GM21528 (cell line): ENCODE data around the gene EYA2.
"Not testable (repeated sequence)": the region's sequence is repeated elsewhere in the genome, so short reads cannot be mapped to it uniquely, and the experiment has no call there.

Source experiments
- ATAC-seq: cut with Tn5 transposase; IDR thresholded peaks from one replicate; pipeline ENCODE4 v1.9.1; 2021; ENCODE audit warnings: mild to moderate bottlenecking, moderate library complexity; ENCODE audit not compliant: unreplicated experiment, low FRiP score

Gene EYA2

GRCh38 chr20:47159166-47159565 is 264.5 kb downstream of the EYA2 start:
- ATAC-seq = no peak

- ATAC-seq = no peak
These were observed 265.6 kb downstream of the EYA2 start for GRCh38 chr20:47160240-47160639.

DNA sequence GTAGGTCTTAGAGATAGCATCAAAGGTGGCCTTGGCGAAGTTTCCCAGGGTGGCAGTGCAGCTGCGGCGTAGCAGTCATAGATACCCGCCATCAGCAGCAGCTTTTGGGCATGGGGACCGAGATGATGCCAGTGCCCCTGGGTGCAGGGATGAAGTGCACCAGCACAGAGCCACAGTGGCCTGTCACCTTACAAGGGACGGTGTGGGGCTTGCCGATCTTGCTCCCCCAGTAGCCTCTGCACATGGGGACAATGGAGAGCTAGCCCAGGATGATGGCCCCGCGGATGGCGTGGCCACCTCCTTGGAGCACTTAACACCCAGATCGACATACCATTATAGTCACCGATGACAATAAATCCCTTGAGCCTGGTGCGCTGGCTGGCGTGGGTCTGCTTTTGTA is 266.3 kb downstream of the EYA2 start:
- no peak for ATAC-seq

DNA sequence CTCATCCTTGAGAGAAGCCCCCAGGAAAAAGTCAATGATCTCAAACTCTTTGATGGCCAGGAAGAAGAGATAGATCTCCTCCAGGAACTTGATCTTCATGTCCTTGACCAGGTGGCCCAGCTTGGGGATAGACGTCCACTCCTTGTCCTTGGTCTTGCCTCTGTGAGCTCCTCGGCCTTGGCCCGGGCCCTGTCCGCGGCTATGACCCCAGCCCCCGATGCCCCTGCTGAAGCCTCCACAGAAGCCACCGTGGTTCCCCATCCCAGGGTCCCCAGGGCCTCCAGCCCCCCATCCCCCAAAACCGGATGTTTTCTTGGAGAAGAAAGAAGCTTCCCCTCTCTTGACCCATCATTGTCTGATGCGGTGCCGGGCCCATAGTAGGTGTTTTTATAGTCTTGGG is 266.8 kb downstream of the EYA2 start:
- ATAC-seq = no peak

DNA sequence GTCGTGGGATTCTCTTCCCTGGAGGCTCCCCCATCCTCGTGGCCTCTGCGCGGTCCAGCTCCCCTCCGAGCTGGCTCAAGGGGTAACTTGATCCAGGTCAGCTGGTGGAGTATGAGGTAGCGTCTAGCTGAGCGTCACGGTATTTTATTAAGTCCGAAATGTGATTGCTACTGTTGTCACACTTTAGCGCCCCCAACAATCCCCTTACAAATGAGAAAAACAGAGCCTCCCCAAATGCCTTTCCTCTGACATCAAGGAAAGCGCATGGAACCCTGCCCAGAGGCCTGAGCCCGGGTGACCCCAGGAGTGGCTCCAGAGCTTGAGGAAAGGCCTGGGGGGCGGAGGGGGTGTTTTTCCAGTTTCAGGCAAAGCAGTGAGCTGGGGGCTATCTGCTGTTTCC is 269.5 kb downstream of the EYA2 start:
- ATAC-seq = no peak

DNA sequence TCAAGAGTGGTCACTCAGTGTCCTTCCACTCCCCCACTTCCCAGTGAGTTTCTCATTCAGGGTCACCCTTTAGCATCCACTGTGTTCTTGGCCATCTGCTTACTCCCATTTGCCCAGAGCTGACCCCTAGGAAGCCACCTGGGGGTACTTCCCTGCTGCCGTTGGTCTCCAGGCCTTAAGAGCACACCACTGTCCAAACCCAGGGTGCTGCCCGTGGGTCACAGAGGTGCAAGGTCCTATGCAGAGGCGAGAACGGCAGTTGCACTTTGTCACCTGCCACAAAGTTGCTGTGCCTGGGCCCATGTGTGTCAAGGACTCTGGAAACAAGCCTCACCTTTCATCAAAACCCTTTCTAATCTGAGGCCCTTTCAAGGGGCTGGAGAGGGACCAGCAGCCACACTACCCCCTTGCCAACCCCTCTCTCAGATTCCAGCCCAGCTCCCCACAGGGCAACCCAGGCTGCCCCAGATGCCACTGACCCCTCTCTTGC is 270.8 kb downstream of the EYA2 start:
- ATAC-seq = no peak

DNA sequence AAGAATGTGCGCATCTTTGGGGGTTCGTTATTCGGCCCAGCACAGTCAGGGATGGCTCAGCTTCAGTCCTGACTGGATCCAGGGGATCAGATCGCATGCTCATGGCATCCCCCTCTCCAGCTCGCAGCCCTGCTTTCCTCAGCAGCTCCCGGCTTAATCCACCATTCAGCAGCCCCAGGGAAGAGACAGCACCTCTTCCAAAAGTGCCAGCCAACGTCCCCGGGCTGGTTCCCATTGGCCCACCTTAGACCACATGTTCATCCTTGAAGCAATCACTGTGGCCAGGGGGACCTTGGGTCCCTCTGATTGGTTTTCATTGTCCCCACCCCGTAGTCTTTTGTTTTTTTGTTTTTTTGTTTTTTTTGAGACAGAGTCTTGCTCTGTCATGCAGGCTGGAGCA is 273.2 kb downstream of the EYA2 start:
- no peak for ATAC-seq

DNA sequence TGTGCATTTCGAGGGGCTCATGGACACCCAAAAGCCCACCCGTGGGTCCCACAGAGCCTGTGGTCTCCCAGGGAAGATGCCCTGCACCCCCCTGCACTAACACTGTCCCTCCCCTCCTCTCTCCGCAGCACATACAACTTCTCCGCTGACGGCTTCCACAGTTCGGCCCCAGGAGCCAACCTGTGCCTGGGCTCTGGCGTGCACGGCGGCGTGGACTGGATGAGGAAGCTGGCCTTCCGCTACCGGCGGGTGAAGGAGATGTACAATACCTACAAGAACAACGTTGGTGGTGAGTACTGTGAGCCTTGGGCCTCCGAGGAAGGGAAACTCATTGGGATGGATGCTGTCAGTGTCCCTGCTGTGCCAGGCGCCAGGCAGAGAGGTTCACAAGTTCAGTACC is 277.9 kb downstream of the EYA2 start:
- ATAC-seq = no peak

DNA sequence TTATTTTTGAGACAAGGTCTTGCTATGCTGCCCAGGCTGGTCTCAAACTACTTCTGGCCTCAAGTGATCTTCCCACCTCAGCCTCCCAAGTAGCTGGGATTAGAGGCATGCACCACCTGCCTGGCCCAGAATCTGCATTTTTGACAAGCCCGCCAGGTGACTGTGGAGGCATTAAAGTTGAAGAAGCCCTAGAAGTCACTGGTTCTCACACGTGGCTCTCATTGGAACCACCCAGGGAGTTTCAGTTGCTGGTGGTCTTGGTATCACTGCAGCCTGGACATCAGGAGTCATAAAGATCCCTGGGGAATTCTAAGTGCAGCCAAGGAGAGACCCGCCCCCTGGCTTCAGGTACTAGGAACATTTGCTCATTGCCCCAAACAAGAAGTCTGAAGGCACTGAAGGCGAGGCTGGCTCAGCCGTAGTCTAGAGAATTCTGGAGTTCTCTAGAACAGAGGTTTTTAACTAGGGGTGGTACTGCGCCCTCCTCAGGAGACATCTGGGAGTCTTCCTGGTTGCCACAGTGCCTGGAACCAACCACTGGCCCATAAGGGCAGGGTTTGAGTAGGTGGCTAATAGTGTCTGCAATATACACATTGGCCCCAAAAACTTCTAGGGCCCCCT is 279.1 kb downstream of the EYA2 start:
- no peak for ATAC-seq

GRCh38 chr20:47174456-47175243 is 280.0 kb downstream of the EYA2 start:
- no peak for ATAC-seq

- ATAC-seq = no peak
These were observed 280.9 kb downstream of the EYA2 start for GRCh38 chr20:47175493-47175892.

- not testable (repeated sequence) for ATAC-seq
These were observed 281.6 kb downstream of the EYA2 start for GRCh38 chr20:47176217-47176616.

DNA sequence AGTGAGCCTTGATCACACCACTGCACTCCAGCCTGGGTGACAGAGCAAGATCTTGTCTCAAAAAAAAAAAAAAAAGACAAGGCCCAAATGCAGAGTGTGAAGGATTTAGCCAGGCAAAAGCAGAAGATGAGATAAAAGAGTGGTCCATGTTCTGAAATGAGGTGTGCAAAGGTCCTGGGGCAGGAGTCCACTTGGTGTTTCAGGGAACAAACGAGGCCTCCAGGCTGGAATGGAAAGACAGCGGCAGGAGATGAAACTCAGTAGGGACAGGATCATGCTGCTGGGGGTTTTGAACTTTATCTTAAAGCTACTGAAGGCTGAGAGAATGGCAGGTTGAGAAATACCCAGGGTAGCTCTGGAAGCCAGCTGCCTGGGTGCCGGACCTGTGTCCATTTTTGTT is 283.6 kb downstream of the EYA2 start:
- ATAC-seq = no peak

DNA sequence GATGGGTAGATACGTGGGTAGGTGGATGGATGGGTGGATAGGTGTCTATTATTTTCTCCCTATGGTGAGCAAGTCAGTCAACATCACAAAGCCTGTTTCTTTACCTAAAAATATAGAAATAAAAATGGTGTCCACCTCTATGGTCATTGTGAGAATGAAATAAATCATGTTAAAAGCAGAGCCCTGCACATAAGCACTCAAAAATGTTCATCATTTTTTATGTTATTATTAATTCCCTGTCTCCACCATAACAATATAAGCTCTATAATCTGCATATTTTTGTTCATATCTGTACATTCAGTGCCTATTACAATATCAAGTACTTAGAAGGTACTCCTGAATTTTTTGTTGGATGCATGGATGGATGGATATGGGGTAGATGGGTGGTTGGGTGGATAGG is 284.2 kb downstream of the EYA2 start:
- no peak for ATAC-seq

DNA sequence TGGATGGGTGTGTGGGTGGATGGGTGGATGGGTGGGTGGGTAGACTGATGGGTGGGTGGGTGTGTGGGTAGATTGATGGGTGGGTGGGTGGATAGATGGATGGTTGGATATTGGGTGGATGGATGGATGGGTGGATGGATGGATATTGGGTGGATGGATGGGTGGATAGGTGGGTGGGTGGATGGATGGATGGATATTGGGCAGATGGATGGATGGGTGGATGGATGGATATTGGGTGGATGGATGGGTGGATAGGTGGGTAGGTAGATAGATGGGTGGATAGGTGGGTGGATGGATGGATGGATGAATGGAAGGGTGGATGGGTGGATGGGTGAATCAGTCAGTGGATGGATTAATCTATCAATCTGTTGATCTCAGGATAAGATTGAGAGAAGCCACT is 284.6 kb downstream of the EYA2 start:
- ATAC-seq = no peak

- ATAC-seq = no peak
These were observed 286.6 kb downstream of the EYA2 start for GRCh38 chr20:47181056-47181862.

GRCh38 chr20:47183367-47183766 is 288.7 kb downstream of the EYA2 start:
- ATAC-seq = no peak

- no peak for ATAC-seq
These were observed 293.0 kb downstream of the EYA2 start for GRCh38 chr20:47187450-47188195.

- no peak for ATAC-seq
These were observed 293.9 kb downstream of the EYA2 start for GRCh38 chr20:47188540-47188939.

DNA sequence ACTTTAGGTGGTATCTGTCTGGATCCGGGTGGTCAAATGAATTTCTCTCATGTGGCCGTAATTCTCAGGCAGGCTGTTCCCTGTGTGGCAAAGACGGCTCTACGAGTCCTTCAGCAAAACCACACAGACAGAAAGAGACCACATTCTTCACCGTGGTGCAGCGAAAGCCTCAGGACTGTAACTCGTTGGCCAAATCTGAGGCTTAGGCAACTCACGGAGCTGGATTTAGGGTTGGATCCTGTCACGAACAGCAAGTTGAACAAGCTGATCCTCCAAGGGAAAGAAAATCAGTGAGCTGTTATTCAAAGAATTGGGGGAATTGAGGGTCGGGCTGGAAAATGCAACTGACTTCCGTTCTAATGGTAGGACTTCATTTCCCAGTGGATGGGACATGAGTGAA is 294.4 kb downstream of the EYA2 start:
- no peak for ATAC-seq
